ENCODE measurements around the gene MAN2B2.

- TF ChIP-seq PATZ1 (CRISPR knock-in tag; IDR thresholded peaks at IDR 0.05; ENCODE audit: borderline replicate concordance): no peak
- no peak for TF ChIP-seq ZFP3 (CRISPR knock-in tag; IDR thresholded peaks at IDR 0.05)
Measured at GRCh38 chr4:6546091-6546490, 28.9 kb upstream of the MAN2B2 start.

All from SK-N-SH treated with all-trans-retinoic acid at 6 μM for 48 hours (cell line).